GM19023 (cell line): Measurements from ENCODE around the gene ANKRD11.
"Not testable (repeated sequence)": the region's sequence is repeated elsewhere in the genome, so short reads cannot be mapped to it uniquely, and the experiment has no call there.

Experiments
- ATAC-seq: cut with Tn5 transposase; IDR thresholded peaks from one replicate; pipeline ENCODE4 v1.9.1; 2021; ENCODE audit warnings: mild to moderate bottlenecking, moderate library complexity; ENCODE audit not compliant: unreplicated experiment

ANKRD11 gene

GRCh38 chr16:89454378-89455125 is 35.8 kb downstream of the ANKRD11 start:
- ATAC-seq: not testable (repeated sequence)

GRCh38 chr16:89453501-89454321 is 36.6 kb downstream of the ANKRD11 start:
- no peak for ATAC-seq

GRCh38 chr16:89452925-89453324 is 37.4 kb downstream of the ANKRD11 start:
- ATAC-seq: no peak

- ATAC-seq: no peak
These were observed 38.1 kb downstream of the ANKRD11 start for GRCh38 chr16:89452241-89452640.

- ATAC-seq: no peak
These were observed 39.8 kb downstream of the ANKRD11 start for GRCh38 chr16:89450537-89450936.

GRCh38 chr16:89449726-89450335 is 40.5 kb downstream of the ANKRD11 start:
- ATAC-seq: no peak

GRCh38 chr16:89448656-89449055 is 41.7 kb downstream of the ANKRD11 start:
- ATAC-seq: no peak

- no peak for ATAC-seq
These were observed 43.4 kb downstream of the ANKRD11 start for GRCh38 chr16:89446975-89447293.

- no peak for ATAC-seq
These were observed 44.0 kb downstream of the ANKRD11 start for GRCh38 chr16:89446136-89446974.

GRCh38 chr16:89445166-89445565 is 45.2 kb downstream of the ANKRD11 start:
- no peak for ATAC-seq

- ATAC-seq: no peak
These were observed 45.6 kb downstream of the ANKRD11 start for GRCh38 chr16:89444728-89445127.

- no peak for ATAC-seq
These were observed 46.1 kb downstream of the ANKRD11 start for GRCh38 chr16:89444151-89444723.

GRCh38 chr16:89443727-89444084 is 46.7 kb downstream of the ANKRD11 start:
- ATAC-seq: no peak

GRCh38 chr16:89442990-89443726 is 47.2 kb downstream of the ANKRD11 start:
- no peak for ATAC-seq

GRCh38 chr16:89442588-89442987 is 47.8 kb downstream of the ANKRD11 start:
- no peak for ATAC-seq

GRCh38 chr16:89439659-89440058 is 50.7 kb downstream of the ANKRD11 start:
- no peak for ATAC-seq

- ATAC-seq: no peak
These were observed 52.4 kb downstream of the ANKRD11 start for GRCh38 chr16:89437991-89438390.

- ATAC-seq: no peak
These were observed 52.9 kb downstream of the ANKRD11 start for GRCh38 chr16:89437251-89437987.

GRCh38 chr16:89436366-89436765 is 54.0 kb downstream of the ANKRD11 start:
- ATAC-seq: no peak
